Kidney (tissue), 14 donors: ENCODE data around the gene SMAD2. TPM values are rescaled to one million over a fixed set of nuclear protein-coding genes. Genes with fewer than 3 reads are reported as not detected.

ENCODE experiments used
- DNase-seq, 5 donors: peaks; one replicate each; pipeline ENCODE4 v3.0.0-alpha.2; 2013 to 2020
- FAIRE-seq: peaks from 2 replicates; lab custom pipeline; 2012; peaks lifted over from hg19 to GRCh38; lab: Jason Lieb, UNC
- H3K27ac ChIP-seq, 2 donors: one replicate each; pipeline ENCODE4 v1.7.0; 2013; ENCODE audit warnings: low read depth in 2 of 2, low read length in 2 of 2, inconsistent platforms in 1 of 2
- H3K27me3 ChIP-seq: one replicate; pipeline ENCODE4 v1.7.1; 2013; ENCODE audit warnings: low read length, inconsistent platforms; ENCODE audit not compliant: control insufficient read depth, insufficient read depth
- H3K36me3 ChIP-seq, 3 donors: one replicate each; pipeline versions ENCODE4 v1.7.0 to v1.7.1; 2013; ENCODE audit warnings: low read length in 3 of 3, control low read depth in 1 of 3, inconsistent platforms in 1 of 3; ENCODE audit not compliant: insufficient read depth in 3 of 3, control insufficient read depth in 2 of 3
- H3K4me1 ChIP-seq, 3 donors: one replicate each; pipeline versions ENCODE4 v1.7.0 to v1.7.1; 2013; ENCODE audit warnings: low read length in 3 of 3, inconsistent platforms in 1 of 3, low read depth in 1 of 3; ENCODE audit not compliant: control insufficient read depth in 2 of 3, insufficient read depth in 2 of 3
- H3K4me3 ChIP-seq, 3 donors: one replicate each; pipeline versions ENCODE4 v1.7.0 to v1.8.1; 2013; ENCODE audit warnings: low read length in 3 of 3, control low read depth in 1 of 3, inconsistent platforms in 1 of 3
- H3K9ac ChIP-seq, 3 donors: one replicate each; pipeline versions ENCODE4 v1.7.0 to v1.7.1; 2013; ENCODE audit warnings: low read length in 3 of 3, control low read depth in 1 of 3, inconsistent platforms in 1 of 3
- H3K9me3 ChIP-seq, 3 donors: one replicate each; pipeline versions ENCODE4 v1.7.0 to v1.7.1; 2013; ENCODE audit warnings: low read length in 3 of 3, control low read depth in 1 of 3, inconsistent platforms in 1 of 3; ENCODE audit not compliant: control insufficient read depth in 2 of 3, insufficient read depth in 1 of 3
- CTCF ChIP-seq: IDR thresholded peaks from 3 replicates; pipeline ENCODE4 v1.5.1; 2012; ENCODE audit warnings: mild to moderate bottlenecking, moderate library complexity, borderline replicate concordance; ENCODE audit not compliant: insufficient read depth; ENCODE audit errors: extremely low read depth
- intact Hi-C: fragments of 100-400 bp; cut with DNase I; formaldehyde crosslinking; loops from one replicate; pipeline ENCODE4 v1.11.1; 2022
- polyA plus RNA-seq: library from polyadenylated mRNA; stranded (reverse); fragments of 350-450 nt; fragmentation: Illumina TruSeq; extraction: RNeasy Lipid Tissue Mini Kit (QIAGEN cat#74804); gene quantifications from one replicate; pipeline ENCODE4 v1.2.3, GENCODE V29; 2014; ENCODE audit warnings: low read depth, low replicate concordance; ENCODE audit not compliant: insufficient read depth
- total RNA-seq: library from RNA; stranded (reverse); fragmentation: NEBNext Ultra II Directional; extraction: Animal tissue kit (Norgen Biotek cat#: 25700); gene quantifications from one replicate; pipeline ENCODE4 v1.2.1, GENCODE V29; 2021
- donor health status: control.
- donor health status: control.
- donor health status: control.
- donor health status: control.
- donor health status: control.
- donor health status: DM: yes; HTN: yes; CAD: no.
- donor health status: Normal renal cell carcinoma (clear cell type).

Gene SMAD2
- total and polyA plus RNA-seq, 2 donors from 2014 or later, result 29.9 to 147 TPM

GRCh38 chr18:47944972-47945852, 14.8 kb upstream of the SMAD2 start:
- no peak overlapping the region for H3K27ac ChIP-seq
- FAIRE-seq, result no peak
- no peak overlapping the region for H3K9ac ChIP-seq
- H3K4me1 ChIP-seq, result no peaks in the 10 kb centered on the region
- TF ChIP-seq CTCF, result no peak
- no peak for DNase-seq
- no peaks in the 10 kb centered on the region for H3K27me3 ChIP-seq
- intact Hi-C loops, result no loop called here
- no peaks in the 10 kb centered on the region for H3K36me3 ChIP-seq
- no peak overlapping the region for H3K4me3 ChIP-seq
- H3K9me3 ChIP-seq, result no peaks in the 10 kb centered on the region

- H3K27me3 ChIP-seq, result no peaks in the 10 kb centered on the region
- no peaks in the 10 kb centered on the region for H3K36me3 ChIP-seq
- no peak overlapping the region for H3K4me3 ChIP-seq
- no peaks in the 10 kb centered on the region for H3K9me3 ChIP-seq
- no peak overlapping the region for H3K27ac ChIP-seq
- intact Hi-C loops, result no loop called here
- TF ChIP-seq CTCF, result no peak
- H3K4me1 ChIP-seq, result no peaks in the 10 kb centered on the region
- no peak overlapping the region for H3K9ac ChIP-seq
- DNase-seq, result no peak
- FAIRE-seq, result no peak
Observed at GRCh38 chr18:47936952-47937351, 6.5 kb upstream of the SMAD2 start.

- Histone ChIP-seq H3K27ac (no peak overlapping the region), H3K27me3 (no peaks in the 10 kb centered on the region), H3K9me3 (no peaks in the 10 kb centered on the region), H3K9ac (no peak overlapping the region), H3K4me3 (no peak overlapping the region), H3K36me3 (no peaks in the 10 kb centered on the region), H3K4me1 (no peaks in the 10 kb centered on the region)
- no peak for TF ChIP-seq CTCF
- intact Hi-C loops, result no loop called here
- no peak for FAIRE-seq
- DNase-seq, result no peak
Observed at GRCh38 chr18:47935321-47936055, 5.0 kb upstream of the SMAD2 start.
